Right forelimb (tissue), 1 donor: Measurements from ENCODE around the gene ZC3H13.

ENCODE experiments used
- DNase-seq: peaks from one replicate; pipeline ENCODE4 v3.0.0-alpha.2; 2018

Gene ZC3H13, protein sequence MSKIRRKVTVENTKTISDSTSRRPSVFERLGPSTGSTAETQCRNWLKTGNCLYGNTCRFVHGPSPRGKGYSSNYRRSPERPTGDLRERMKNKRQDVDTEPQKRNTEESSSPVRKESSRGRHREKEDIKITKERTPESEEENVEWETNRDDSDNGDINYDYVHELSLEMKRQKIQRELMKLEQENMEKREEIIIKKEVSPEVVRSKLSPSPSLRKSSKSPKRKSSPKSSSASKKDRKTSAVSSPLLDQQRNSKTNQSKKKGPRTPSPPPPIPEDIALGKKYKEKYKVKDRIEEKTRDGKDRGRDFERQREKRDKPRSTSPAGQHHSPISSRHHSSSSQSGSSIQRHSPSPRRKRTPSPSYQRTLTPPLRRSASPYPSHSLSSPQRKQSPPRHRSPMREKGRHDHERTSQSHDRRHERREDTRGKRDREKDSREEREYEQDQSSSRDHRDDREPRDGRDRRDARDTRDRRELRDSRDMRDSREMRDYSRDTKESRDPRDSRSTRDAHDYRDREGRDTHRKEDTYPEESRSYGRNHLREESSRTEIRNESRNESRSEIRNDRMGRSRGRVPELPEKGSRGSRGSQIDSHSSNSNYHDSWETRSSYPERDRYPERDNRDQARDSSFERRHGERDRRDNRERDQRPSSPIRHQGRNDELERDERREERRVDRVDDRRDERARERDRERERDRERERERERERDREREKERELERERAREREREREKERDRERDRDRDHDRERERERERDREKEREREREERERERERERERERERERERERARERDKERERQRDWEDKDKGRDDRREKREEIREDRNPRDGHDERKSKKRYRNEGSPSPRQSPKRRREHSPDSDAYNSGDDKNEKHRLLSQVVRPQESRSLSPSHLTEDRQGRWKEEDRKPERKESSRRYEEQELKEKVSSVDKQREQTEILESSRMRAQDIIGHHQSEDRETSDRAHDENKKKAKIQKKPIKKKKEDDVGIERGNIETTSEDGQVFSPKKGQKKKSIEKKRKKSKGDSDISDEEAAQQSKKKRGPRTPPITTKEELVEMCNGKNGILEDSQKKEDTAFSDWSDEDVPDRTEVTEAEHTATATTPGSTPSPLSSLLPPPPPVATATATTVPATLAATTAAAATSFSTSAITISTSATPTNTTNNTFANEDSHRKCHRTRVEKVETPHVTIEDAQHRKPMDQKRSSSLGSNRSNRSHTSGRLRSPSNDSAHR (N-terminal part only)

DNA sequence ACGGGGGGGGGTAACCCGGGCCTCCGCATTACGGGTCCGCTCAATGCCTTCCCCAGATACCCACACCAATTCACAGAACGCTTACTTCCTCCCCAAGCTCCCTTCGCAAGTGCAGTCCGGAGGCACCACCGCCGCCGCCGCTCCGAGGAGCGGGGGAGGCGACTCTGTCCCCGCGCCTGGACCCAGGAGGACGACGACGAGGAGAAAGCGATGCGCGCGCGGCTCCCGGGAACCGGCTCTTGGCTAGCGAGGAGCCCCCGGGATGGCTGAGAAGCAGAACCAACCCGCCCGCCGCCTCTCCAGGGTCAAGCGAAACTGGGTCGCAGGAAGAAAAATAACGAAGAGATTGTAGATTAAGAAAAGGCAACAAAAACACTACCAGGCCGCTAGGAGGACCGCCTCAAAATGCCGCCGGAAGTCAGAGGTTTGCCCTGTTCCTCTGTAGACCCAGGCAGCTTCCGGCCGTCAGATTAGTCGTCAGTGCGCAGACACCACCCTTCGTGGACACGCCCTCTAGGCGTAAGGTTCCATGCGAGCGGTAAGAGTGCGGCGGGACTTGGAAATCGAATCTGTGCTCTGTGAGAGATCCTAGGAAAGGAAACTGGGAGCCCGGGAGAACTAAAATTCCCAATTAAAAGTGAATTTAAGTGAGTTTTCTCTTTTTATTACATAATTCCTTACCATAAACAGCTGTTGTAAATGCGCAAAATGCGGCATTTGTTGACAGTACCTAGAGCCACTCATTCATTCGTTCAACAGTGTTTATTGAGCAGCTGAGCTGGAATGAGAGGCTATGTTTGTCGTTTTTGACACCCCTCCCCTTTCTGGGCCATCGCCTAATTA is at the start of gene ZC3H13:
Gene ZC3H13, minus strand, starts transcription at position 428 of the 843 bp plus-strand sequence. CDS start 7,239 bp downstream, outside the sequence.
- peak; percentile 93 for DNase-seq

DNA sequence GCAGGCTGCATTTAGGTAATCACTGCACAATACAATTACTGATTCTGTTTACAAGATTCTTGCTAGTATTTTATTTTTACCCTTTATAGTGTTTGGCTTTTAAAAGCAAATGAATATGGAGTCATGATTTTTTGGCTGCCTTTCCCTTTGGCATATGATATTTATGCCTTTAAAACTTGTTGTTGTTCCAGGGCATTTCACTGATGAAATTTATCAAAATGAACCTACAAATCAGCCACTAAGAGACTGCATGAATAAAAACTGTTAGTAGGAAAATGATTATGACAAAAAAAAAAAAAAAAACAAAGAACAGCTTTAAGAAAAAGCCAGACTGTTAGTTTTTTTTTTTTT is 49.7 kb upstream of the ZC3H13 start:
- no peak for DNase-seq

DNA sequence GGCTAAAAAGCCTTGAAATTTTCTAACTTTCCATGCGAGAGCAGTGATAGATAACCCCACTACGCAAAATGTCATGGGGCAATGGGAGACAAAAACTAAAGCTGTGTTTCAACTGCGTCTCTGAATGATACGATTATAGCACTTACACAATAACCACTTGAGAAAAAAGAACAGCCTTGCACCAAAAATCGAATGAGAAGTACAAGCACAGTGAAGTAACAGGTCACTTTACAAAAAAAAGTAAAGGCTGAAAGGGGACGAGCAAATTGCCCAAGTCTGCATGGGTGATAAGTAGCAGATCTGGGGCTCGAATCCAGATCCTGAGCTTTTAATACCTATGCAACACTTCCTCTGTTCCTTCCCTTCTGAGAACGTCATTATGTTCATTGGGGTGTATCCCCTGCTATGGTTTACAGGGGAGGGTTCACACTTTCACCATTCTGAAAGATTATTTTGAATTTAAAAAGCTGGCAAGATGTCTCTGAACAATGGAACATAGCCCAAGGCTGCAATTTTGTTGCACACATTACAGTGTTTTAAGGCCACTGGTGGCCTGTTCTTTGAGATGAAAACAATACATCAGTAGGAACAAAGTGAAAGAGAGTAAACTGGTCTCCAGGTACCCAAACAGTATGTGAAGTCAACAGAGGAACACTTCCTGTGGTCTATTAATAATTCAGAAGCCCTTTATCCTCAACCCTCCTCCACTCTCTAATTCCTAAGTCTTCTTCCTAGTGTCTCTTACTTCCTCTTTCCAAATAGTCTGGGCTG is 49.1 kb upstream of the ZC3H13 start:
- no peak for DNase-seq

DNA sequence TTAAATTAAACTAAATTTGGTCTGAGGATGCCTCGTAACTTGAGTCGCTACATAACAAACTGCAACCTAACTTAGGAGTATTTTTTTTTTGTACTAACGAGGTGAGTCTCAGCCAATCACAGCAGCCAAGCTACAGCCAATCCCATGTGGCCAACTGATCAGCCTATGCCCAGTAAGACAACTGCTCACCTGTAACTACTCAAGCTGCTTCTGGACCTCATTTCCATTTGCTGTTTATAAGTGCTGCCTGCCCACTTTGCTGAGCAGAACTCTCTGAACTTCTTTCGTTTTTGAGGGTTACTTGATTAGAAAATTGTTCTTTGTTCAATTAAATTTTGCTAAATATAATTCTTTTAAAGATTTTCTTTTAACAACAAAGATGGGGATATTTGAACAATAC is 48.5 kb upstream of the ZC3H13 start:
- no peak for DNase-seq

DNA sequence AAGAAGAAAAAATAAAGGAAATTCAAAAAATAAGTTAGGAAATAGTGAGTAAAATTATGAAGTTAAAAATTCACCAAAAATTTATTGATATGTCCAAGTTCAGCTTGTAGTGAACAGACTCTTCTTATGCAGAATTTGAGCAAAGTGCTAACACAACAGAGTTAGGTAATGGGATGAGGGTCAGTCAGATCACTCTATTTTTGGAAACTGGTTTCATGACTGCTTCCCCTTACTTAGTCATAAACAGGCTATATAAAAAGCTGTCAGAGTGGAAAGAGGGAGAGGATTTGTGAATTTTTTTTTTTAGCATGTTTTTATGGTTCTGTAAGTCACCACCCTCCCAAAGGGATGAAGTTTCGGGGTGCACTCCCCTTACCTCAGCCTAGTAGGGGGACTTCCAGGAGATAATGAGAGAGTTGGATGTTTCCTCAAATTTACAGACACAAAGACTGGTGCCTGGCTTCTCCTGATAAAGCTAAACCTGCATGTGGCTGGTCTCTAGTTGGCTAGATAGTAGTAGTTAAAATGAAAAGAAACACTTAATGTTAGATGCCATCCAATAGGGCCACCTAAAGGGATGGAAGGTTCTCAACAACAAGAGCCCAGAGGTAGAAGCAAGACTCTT is 47.8 kb upstream of the ZC3H13 start:
- no peak for DNase-seq

DNA sequence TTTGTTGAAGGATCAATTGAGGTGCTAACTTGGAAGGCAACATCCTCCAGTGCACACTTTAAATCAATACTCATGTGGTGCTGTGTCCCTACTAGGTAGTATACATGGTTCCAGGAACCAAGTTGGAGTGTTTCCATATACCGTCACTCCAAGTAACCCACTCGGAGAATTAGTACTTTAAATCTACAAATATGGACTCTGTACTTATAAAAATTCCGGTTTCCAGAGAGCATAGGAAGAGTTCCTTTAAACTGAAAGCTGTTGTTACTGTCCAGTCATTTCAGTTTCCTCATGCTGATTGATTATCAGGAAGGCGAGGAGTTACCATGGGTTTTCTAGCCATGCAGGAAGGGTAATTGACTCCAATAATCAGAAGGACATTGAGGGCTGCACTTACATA is 45.1 kb upstream of the ZC3H13 start:
- no peak for DNase-seq

DNA sequence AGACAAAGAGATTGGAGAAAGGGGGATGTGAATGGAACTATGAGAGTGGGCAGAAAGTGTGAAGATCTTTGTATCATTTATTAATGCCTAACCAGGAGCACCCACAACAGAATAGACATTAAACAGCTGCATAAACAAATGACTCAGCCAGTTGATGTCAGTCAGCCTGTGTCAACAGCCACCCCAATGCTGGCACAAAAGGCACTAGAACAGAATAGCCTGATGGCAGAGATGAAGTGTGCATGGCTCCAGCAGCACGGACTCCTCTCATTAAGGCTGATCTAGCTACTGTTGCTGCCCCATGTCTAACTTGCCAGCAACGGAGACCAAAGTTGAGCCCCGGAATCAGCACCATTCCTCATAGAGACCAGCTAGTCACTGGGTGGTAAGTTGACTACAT is 44.5 kb upstream of the ZC3H13 start:
- no peak for DNase-seq

DNA sequence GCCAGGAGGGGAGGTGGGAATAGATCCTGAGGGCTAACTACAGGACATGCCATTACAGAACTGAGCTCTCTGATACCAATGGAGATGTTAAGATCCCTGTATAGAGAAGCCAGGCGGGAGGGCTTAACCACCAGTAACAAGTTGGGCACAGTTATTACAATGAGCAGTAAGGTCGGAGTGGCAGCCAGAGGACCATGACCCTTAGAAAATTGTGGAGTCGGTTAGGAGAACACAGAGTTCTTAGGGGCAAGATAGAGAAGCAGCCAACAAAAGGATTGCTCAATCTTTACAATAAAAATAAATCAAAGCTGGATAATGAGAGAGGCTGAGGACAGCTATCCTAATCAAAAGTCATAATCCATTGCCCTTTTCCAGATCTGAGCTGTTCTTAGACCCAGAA is 41.9 kb upstream of the ZC3H13 start:
- DNase-seq = no peak

DNA sequence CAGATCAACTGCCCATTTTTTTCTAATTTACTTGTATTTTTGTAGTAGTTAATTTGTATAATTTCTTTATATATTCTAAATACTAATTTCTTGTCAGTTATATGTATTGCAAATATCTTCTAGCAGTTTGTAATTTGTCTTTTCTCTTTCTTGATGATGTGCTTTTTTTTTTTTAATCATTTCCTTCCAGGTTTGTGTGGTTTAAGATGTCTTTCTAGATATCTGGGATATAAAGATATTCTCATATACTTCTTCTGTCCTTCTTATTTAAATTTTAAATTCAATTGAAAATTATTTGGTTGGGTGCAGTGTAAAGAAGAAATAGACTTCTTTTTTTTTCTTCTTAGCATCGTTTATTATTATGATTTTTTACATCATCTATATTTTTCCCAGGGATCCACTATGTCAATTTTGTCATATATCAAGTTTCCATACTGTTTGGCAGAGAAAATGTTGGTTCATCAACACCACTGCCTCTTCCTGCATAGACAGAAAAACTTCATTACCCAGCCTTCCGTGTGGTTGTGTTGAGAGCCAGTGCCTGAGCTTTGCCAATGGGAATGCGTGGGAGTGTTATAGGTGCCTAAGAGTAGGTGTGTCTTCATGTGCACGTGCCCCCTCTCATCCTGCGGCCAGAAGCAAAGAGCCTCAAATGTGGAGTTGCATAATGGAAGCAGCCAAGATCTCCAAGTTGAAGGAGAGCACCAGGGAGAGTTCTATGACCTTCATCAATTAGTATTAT is 36.4 kb upstream of the ZC3H13 start:
- no peak for DNase-seq

DNA sequence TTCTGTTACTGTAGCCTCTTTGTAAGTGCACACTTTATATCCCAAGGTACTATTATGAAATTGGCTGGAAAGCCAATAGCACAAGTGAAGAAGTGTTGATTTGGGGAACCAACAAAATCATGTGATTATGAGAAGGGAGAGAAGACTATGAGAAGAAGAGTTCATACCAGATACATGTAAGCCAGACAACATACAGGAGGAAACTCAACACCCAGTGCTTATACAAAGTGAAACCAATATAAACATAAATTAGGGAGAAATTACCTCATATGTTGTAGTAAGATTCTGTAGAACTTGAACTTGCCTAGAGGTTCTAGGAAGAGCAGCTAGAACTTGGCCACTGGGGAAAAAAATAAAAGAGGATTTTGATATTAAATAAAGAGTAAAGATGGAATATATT is 34.9 kb upstream of the ZC3H13 start:
- no peak for DNase-seq

DNA sequence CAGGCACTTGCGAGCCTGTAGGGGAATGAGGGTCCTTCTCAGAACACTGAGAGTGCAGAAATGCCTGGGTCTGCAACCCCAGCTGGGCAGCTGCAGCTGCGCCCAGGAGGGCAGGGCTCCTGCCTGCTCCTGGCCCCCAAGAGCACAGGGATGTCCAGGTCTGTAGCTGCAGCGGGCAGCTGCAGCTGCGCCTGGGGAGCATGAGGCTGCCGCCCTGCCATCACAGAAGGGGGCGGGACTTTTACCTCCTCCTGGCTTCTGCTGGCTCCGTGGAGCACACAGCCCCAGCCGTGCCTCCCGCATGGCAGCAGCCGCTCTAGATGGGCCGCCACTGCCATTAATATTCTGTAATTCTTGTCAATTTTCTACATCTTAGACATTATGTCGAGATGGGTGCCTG is 34.4 kb upstream of the ZC3H13 start:
- DNase-seq = no peak

DNA sequence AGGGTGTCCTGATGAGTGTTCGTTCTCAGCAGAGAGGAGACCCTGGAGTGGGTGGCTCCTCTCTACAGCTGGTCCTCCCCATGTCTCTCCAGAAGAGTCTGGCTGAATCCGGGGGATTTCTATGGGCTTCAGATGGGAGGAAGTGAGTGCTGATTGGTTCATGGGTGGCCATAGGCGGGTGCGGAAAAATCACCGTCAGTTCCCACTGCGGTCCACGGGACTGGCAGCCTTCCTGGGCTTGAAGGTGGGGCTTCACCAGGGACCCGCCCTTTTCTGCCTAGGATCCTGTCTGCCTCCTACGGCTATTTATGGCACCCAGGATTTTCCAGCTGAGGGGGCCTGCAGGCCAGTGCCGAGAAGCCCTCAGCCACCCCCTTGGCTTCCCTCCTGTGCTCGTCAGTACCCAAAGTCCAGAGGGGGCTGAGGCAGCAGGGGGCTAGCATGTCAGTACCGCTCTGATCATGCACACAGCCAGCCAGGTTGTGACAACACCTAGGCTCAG is 33.9 kb upstream of the ZC3H13 start:
- DNase-seq = no peak

DNA sequence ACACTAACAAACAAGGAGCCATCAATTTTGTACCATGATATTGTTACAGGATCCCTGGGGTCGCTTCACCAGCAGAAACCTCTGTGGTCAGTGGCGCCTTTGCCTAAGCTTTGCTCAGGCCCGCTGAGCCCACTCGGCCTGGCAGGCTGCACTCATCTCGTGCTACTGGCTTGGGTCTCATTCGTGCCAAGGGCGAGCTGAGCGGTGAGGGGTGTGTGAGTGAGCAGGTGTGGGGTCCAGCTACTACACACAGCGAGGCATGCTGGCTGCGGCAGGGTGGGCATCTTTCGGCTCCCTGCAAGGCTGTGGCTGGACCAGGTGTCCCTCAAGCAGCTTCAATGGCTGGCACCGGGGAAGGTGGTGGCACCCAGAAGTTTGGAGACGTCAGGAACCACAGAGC is 33.2 kb upstream of the ZC3H13 start:
- no peak for DNase-seq

DNA sequence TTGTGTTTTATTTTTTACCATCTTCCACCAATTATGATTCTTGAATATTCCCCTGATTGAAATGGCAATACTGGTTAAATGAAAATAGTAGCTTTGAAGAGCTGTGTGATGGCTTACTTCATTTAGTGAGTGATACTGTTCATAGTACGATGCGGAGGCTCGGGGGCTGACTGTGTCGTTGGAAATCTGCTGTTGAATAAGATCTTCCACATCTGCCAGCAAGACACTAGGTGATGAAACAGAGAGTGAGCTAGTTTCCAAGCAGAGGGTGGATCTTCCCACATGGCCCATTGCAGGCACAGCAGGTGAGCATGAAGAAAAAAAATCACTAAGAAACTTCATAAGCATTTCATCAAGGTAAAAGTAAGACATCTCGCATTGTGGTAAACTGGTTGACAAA is 29.8 kb upstream of the ZC3H13 start:
- no peak for DNase-seq

DNA sequence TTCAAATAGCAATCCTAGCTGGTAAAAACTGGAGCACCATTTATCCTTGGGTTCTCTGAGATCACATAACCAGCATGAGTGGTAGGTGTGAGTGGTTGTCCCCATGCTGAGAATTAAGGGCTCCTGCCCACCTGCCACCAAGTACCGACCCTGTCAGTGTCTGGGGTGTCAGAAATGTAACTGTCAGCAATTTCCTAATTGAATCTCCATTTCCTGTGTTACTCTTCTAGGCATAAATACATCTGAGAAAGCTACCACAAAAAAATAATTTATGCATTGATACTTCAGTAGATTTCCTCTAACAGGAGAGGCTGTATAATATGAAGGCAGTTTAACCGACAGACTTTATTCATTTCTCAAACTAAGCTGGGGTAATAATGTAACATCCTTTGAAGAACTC is 27.2 kb upstream of the ZC3H13 start:
- no peak for DNase-seq

DNA sequence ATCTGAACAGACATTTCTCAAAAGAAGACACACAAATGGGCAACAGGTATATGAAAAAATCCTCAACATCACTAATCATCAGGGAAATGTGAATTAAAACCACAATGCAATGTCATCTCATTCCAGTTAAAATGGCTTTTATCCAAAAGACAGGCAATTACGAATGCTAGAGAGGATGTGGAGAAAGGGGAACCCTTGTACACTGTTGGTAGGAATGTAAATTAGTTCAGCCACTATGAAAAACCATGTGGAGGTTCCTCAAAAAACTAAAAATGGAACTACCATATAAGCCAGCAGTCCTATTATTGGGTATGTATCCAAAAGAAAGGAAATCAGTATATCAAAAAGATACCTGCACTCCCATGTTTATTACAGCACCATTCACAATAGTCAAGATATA is 24.7 kb upstream of the ZC3H13 start:
- DNase-seq = no peak

DNA sequence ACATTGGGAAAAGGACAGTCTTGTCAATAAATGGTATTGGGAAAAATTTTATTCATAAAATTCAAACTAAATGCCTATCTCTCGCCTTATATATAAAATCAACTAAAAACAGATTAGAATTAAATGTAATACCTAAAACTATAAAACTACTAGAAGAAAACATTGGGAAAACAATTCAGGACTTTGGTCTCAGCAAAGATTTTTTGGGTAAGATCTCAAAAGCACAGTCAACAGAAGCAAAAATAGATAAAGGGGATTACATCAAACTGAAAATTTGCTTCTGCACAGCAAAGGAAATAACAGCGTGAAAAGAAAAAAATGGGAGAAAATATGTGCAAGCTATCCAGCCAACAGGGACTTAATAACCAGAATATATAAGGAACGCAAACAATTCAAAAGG is 24.3 kb upstream of the ZC3H13 start:
- DNase-seq = no peak

DNA sequence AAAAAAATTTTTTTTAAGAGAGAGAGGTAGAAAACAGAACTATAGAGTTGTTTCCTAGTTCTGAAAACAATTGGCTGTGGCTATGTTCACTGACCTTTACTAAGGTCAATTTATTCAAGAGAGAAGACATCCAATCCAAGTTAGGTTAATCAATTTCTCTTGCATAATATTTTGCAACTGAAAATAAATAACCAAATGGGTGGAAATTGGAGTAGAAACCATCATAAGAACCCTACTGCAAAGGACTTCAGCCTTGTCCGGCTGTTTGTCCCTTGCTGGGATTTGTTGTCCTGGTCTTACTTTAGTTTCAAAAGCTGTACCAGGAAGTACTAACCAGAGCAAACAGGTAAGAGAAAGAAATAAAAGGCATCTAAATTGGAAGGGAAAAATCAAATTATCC is 23.3 kb upstream of the ZC3H13 start:
- no peak for DNase-seq

DNA sequence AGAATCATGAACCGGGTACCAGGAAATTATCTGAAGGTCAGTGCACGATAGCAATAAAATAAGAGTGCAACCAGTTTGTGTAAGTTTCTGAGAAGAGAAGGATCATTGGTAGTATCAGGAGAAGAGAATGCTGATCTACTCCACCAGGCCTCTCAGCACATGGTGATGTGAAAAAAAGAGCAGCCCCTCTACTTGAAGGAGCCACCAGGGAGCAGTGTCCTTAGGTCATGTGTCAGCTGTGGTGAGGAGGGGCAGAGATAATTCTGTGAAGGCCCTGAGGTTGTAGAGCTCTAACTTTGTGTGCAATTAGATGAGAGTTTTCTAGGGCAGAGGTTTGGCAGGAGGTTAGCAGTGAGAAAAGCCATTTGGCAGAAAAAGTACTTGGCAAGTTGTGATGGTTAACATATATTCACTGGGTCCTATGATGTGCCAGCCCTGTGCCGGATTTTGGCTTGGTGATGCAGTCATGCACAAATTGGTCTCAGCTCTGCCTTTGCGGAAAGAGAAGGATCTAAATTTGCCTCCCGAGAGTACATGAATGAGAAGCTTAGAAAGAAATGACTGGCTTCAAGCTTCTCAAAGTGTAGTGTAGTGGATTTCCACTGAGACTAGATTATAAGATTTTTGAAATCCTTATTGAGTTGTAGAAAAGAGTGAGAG is 19.2 kb upstream of the ZC3H13 start:
- DNase-seq = no peak

DNA sequence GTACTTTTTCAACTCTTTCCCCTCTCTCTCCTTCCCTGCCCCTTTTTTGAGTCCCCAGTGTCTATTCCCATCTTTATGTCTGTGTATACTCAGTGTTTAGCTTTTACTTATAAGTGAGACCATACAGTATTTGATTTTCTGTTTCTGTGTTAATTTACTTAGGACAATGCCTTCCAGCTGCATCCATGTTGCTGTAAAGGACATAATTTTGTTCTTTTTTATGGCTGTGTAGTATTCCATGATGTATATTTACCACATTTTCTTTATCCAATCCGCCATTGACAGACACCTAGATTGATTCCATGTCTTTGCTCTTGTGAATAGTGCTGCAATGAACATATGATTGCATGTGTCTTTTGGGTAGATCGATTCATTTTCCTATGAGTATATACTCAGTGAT is 10.7 kb upstream of the ZC3H13 start:
- DNase-seq = no peak
